Right renal cortex interstitium (tissue), 3 donors: ENCODE data around the gene AKT2. TPM values are rescaled to one million over a fixed set of nuclear protein-coding genes. Genes with fewer than 3 reads are reported as not detected.
A peak's percentile ranks its signal among the peaks of the same experiment; 100 is the strongest.
"Not testable (repeated sequence)": the region's sequence is repeated elsewhere in the genome, so short reads cannot be mapped to it uniquely, and the experiment has no call there.

Experiments
- DNase-seq, 3 donors: peaks; one replicate each; pipeline ENCODE4 v3.0.0-alpha.2; 2013; ENCODE audit warnings: low read depth in 3 of 3, low spot score in 2 of 3
- polyA plus RNA-seq, 3 donors: library from polyadenylated mRNA; unstranded; fragments of 120-200 nt; gene quantifications; one replicate each; pipeline ENCODE4 v1.2.1, GENCODE V29; 2013; ENCODE audit not compliant: insufficient read length in 3 of 3

AKT2 gene
- polyA plus RNA-seq: 100 to 1,000 TPM; 119 to 133 (median 126) TPM

GRCh38 chr19:40284501-40285352, at the start of gene AKT2:
AKT2 (minus strand) TSS chr19:40285345; CDS start chr19:40265267, 20,078 bp downstream.
- DNase-seq: peak in 1 of 3 donors; percentile 59

- not testable (repeated sequence) for DNase-seq
Observed at GRCh38 chr19:40333083-40333482, 47.9 kb upstream of the AKT2 start.

GRCh38 chr19:40332669-40333068, 47.5 kb upstream of the AKT2 start:
- DNase-seq: no peak

- no peak for DNase-seq
Observed at GRCh38 chr19:40331052-40331451, 45.9 kb upstream of the AKT2 start.

GRCh38 chr19:40326201-40326600, 41.1 kb upstream of the AKT2 start:
- DNase-seq: no peak

GRCh38 chr19:40323705-40324104, 38.6 kb upstream of the AKT2 start:
- DNase-seq: no peak

- no peak for DNase-seq
Observed at GRCh38 chr19:40322951-40323615, 37.9 kb upstream of the AKT2 start.

- no peak for DNase-seq
Observed at GRCh38 chr19:40322271-40322610, 37.1 kb upstream of the AKT2 start.

- DNase-seq: no peak
Observed at GRCh38 chr19:40321566-40322270, 36.6 kb upstream of the AKT2 start.

GRCh38 chr19:40321076-40321475, 35.9 kb upstream of the AKT2 start:
- DNase-seq: no peak

GRCh38 chr19:40320558-40320935, 35.4 kb upstream of the AKT2 start:
- no peak for DNase-seq

GRCh38 chr19:40317338-40317737, 32.2 kb upstream of the AKT2 start:
- DNase-seq: no peak

GRCh38 chr19:40315812-40316470, 30.8 kb upstream of the AKT2 start:
- no peak for DNase-seq

GRCh38 chr19:40314656-40315055, 29.5 kb upstream of the AKT2 start:
- no peak for DNase-seq

GRCh38 chr19:40313229-40313983, 28.3 kb upstream of the AKT2 start:
- DNase-seq: no peak

GRCh38 chr19:40312533-40312932, 27.4 kb upstream of the AKT2 start:
- no peak for DNase-seq

- DNase-seq: no peak
Observed at GRCh38 chr19:40309666-40310065, 24.5 kb upstream of the AKT2 start.

- peak in 2 of 3 donors; percentile 65 to 69 for DNase-seq
Observed at GRCh38 chr19:40305403-40305802, 20.3 kb upstream of the AKT2 start.

- DNase-seq: no peak
Observed at GRCh38 chr19:40304306-40304705, 19.2 kb upstream of the AKT2 start.

- no peak for DNase-seq
Observed at GRCh38 chr19:40303765-40304164, 18.6 kb upstream of the AKT2 start.
